Liver (tissue), 9 donors: Measurements from ENCODE around the gene RAPH1. TPM values are rescaled to one million over a fixed set of nuclear protein-coding genes. Genes with fewer than 3 reads are reported as not detected.
A peak's percentile ranks its signal among the peaks of the same experiment; 100 is the strongest.

Experiments
- DNase-seq: peaks from one replicate; pipeline ENCODE4 v3.0.0-alpha.2; 2017; ENCODE audit warnings: low spot score
- H3K27ac ChIP-seq, 2 donors: one replicate each; pipeline ENCODE4 v1.7.0; 2013; ENCODE audit warnings: inconsistent platforms in 2 of 2, low read length in 2 of 2, control low read depth in 1 of 2, low read depth in 1 of 2, mild to moderate bottlenecking in 1 of 2
- H3K27me3 ChIP-seq, 4 donors: one replicate each; pipeline versions ENCODE4 v1.6.1 to v1.7.0; 2013; ENCODE audit warnings: low read length in 3 of 4, inconsistent platforms in 1 of 4, mild to moderate bottlenecking in 1 of 4, moderate library complexity in 1 of 4; ENCODE audit not compliant: control insufficient read depth in 4 of 4, insufficient read depth in 4 of 4
- H3K36me3 ChIP-seq, 4 donors: one replicate each; pipeline versions ENCODE4 v1.6.1 to v1.7.0; 2013; ENCODE audit warnings: low read length in 3 of 4, mild to moderate bottlenecking in 3 of 4, low read depth in 1 of 4, moderate library complexity in 1 of 4; ENCODE audit not compliant: control insufficient read depth in 4 of 4, insufficient read depth in 3 of 4
- H3K4me1 ChIP-seq, 4 donors: one replicate each; pipeline versions ENCODE4 v1.6.1 to v1.7.0; 2013; ENCODE audit warnings: low read length in 3 of 4, mild to moderate bottlenecking in 3 of 4, moderate library complexity in 1 of 4; ENCODE audit not compliant: control insufficient read depth in 4 of 4, insufficient read depth in 4 of 4
- H3K4me3 ChIP-seq, 3 donors: one replicate each; pipeline versions ENCODE4 v1.6.1 to v1.7.0; 2013; ENCODE audit warnings: low read length in 3 of 3, control low read depth in 1 of 3, low read depth in 1 of 3, mild to moderate bottlenecking in 1 of 3
- H3K9ac ChIP-seq, 2 donors: one replicate each; pipeline ENCODE4 v1.7.0; 2013; ENCODE audit warnings: low read length in 2 of 2, mild to moderate bottlenecking in 2 of 2, moderate library complexity in 2 of 2, control low read depth in 1 of 2, low read depth in 1 of 2
- H3K9me3 ChIP-seq, 4 donors: one replicate each; pipeline versions ENCODE4 v1.6.1 to v1.7.0; 2013; ENCODE audit warnings: low read length in 3 of 4; ENCODE audit not compliant: control insufficient read depth in 4 of 4
- EGR1 ChIP-seq, 2 donors: IDR thresholded peaks; 2 replicates each; pipeline ENCODE4 v1.6.1; 2016 to 2018; ENCODE audit warnings: antibody characterized with exemption in 2 of 2, low read depth in 2 of 2
- GABPA ChIP-seq, 2 donors: IDR thresholded peaks in 1 of 2; conservative IDR thresholded peaks in 1 of 2; 2 replicates each; pipeline ENCODE4 v1.6.1; 2016; ENCODE audit warnings: antibody characterized with exemption in 2 of 2, mild to moderate bottlenecking in 1 of 2, moderate library complexity in 1 of 2
- HNF4A ChIP-seq, 2 donors: conservative IDR thresholded peaks; 2 replicates each; pipeline ENCODE4 v1.6.1; 2016; ENCODE audit warnings: antibody characterized with exemption in 2 of 2, mild to moderate bottlenecking in 2 of 2
- JUND ChIP-seq, 2 donors: IDR thresholded peaks; 2 replicates each; pipeline ENCODE4 v1.6.1; 2016; ENCODE audit warnings: antibody characterized with exemption in 2 of 2
- NR2F2 ChIP-seq: IDR thresholded peaks from 2 replicates; pipeline ENCODE4 v1.6.1; 2016; ENCODE audit warnings: antibody characterized with exemption
- RAD21 ChIP-seq, 2 donors: IDR thresholded peaks; 2 replicates each; pipeline ENCODE4 v1.6.1; 2016; ENCODE audit warnings: antibody characterized with exemption in 2 of 2, mild to moderate bottlenecking in 2 of 2
- RXRA ChIP-seq, 2 donors: IDR thresholded peaks; 2 replicates each; pipeline ENCODE4 v1.6.1; 2017 to 2018; ENCODE audit warnings: antibody characterized with exemption in 2 of 2, mild to moderate bottlenecking in 1 of 2
- SP1 ChIP-seq: IDR thresholded peaks from 2 replicates; pipeline ENCODE4 v1.6.1; 2018; ENCODE audit warnings: antibody characterized with exemption, mild to moderate bottlenecking
- TAF1 ChIP-seq: conservative IDR thresholded peaks from 2 replicates; pipeline ENCODE4 v1.6.1; 2016; ENCODE audit warnings: antibody characterized with exemption, mild to moderate bottlenecking
- YY1 ChIP-seq: IDR thresholded peaks from 2 replicates; pipeline ENCODE4 v1.6.1; 2016; ENCODE audit warnings: antibody characterized with exemption, mild to moderate bottlenecking
- WGBS: extraction: QIAGEN DNeasy Blood & Tissue Kit; methylation state at CpG from one replicate; pipeline ENCODE4 v1.1.7; 2013; 5-methylcytosine and 5-hydroxymethylcytosine counted together
- polyA plus RNA-seq, 2 donors: library from polyadenylated mRNA; stranded (reverse) in 1 of 2; unstranded in 1 of 2; fragments of 200-250 nt in 1 of 2; fragments of >200 nt in 1 of 2; fragmentation: Nextera tagmentation in 1 of 2; extraction: Ambion mirVana in 1 of 2; gene quantifications; one replicate each; pipeline versions ENCODE4 v1.2.1 to v1.2.3, GENCODE V29; 2013 to 2015
- total RNA-seq, 2 donors: library from RNA; depleted of rRNA; stranded (reverse); fragments of >200 nt; gene quantifications; one replicate each; pipeline ENCODE4 v1.2.3, GENCODE V29; 2014
- TF ChIP-seq, protein P1 (sequence below): fragments of 150-350 bp; IDR thresholded peaks from 2 replicates; pipeline ENCODE4 v1.5.1; 2017; ENCODE audit warnings: improper control_type of control experiment, low read depth, low read length; ENCODE audit not compliant: missing input control
- TF ChIP-seq, protein P2 (sequence below): IDR thresholded peaks from 2 replicates; pipeline ENCODE4 v1.6.1; 2016; ENCODE audit warnings: antibody characterized with exemption, mild to moderate bottlenecking
- TF ChIP-seq, protein P3 (sequence below): IDR thresholded peaks from 2 replicates; pipeline ENCODE4 v1.6.1; 2016; ENCODE audit warnings: antibody characterized with exemption
- TF ChIP-seq, protein P4 (sequence below): IDR thresholded peaks from 2 replicates; pipeline ENCODE4 v1.6.1; 2016; ENCODE audit warnings: antibody characterized with exemption
- donor health status: healthy.
- donor health status: healthy.
- donor health status: healthy.
- donor health status: healthy.
- donor health status: healthy.

Gene RAPH1
- total and polyA plus RNA-seq, 4 donors = 7.0 to 83.1 (median 19.4) TPM

DNA sequence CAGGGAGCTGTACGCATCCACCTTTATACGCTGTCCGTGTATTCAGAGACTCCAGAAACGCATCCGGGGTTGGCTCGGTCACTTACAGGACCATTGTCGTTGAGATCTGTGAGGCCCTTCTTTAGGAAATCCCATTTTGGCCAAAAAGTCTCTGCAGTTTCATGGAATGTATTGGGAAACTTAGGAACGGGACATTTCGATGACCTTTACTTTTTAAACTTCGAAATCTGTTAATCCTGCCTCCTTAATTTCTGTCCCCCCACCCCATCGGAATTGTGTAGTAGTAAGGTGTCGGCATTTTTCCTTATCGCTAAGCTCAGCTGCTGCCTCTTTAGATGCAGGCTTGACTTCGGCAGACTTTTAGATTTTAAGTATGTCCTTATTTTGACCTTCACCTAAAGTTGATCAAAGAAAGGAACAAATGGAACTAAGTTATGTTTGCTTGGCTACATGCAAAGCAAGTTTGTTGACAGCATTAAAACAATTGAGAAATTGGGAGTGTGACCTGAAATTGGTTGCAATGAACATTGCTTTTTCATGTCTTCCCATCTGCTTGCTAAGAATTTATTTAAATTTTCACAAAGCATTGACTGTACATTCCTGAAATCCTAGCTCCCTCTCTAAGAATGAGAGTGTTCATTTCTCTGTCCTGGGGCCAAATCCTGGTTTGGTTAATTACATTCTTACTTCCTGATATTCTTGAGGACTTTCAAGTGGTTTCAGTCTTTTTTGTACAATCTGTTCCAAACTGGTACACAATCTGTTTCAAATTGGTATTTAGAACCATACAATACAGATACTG lies 884 bp upstream of the RAPH1 start:
- TF ChIP-seq RXRA (IDR thresholded peaks at IDR 0.05) (peak; percentile 32 to 48), JUND (IDR thresholded peaks at IDR 0.05) (no peak), SP1 (peak; percentile 35), EGR1 (IDR thresholded peaks at IDR 0.05; ENCODE audit: low read depth in 2 of 2) (peak in 1 of 2 donors; percentile 19), GABPA (IDR thresholded peaks at IDR 0.05 in 1 of 2, conservative IDR thresholded peaks at IDR 0.05 in 1 of 2) (peak in 1 of 2 donors; percentile 31), YY1 (peak; percentile 51), HNF4A (conservative IDR thresholded peaks at IDR 0.05) (peak; percentile 15 to 43), TAF1 (peak; percentile 38)
- TF ChIP-seq, protein P1, sequence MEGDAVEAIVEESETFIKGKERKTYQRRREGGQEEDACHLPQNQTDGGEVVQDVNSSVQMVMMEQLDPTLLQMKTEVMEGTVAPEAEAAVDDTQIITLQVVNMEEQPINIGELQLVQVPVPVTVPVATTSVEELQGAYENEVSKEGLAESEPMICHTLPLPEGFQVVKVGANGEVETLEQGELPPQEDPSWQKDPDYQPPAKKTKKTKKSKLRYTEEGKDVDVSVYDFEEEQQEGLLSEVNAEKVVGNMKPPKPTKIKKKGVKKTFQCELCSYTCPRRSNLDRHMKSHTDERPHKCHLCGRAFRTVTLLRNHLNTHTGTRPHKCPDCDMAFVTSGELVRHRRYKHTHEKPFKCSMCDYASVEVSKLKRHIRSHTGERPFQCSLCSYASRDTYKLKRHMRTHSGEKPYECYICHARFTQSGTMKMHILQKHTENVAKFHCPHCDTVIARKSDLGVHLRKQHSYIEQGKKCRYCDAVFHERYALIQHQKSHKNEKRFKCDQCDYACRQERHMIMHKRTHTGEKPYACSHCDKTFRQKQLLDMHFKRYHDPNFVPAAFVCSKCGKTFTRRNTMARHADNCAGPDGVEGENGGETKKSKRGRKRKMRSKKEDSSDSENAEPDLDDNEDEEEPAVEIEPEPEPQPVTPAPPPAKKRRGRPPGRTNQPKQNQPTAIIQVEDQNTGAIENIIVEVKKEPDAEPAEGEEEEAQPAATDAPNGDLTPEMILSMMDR = no peak
- TF ChIP-seq, protein P2, sequence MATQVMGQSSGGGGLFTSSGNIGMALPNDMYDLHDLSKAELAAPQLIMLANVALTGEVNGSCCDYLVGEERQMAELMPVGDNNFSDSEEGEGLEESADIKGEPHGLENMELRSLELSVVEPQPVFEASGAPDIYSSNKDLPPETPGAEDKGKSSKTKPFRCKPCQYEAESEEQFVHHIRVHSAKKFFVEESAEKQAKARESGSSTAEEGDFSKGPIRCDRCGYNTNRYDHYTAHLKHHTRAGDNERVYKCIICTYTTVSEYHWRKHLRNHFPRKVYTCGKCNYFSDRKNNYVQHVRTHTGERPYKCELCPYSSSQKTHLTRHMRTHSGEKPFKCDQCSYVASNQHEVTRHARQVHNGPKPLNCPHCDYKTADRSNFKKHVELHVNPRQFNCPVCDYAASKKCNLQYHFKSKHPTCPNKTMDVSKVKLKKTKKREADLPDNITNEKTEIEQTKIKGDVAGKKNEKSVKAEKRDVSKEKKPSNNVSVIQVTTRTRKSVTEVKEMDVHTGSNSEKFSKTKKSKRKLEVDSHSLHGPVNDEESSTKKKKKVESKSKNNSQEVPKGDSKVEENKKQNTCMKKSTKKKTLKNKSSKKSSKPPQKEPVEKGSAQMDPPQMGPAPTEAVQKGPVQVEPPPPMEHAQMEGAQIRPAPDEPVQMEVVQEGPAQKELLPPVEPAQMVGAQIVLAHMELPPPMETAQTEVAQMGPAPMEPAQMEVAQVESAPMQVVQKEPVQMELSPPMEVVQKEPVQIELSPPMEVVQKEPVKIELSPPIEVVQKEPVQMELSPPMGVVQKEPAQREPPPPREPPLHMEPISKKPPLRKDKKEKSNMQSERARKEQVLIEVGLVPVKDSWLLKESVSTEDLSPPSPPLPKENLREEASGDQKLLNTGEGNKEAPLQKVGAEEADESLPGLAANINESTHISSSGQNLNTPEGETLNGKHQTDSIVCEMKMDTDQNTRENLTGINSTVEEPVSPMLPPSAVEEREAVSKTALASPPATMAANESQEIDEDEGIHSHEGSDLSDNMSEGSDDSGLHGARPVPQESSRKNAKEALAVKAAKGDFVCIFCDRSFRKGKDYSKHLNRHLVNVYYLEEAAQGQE = peak; percentile 40
- TF ChIP-seq, protein P3, sequence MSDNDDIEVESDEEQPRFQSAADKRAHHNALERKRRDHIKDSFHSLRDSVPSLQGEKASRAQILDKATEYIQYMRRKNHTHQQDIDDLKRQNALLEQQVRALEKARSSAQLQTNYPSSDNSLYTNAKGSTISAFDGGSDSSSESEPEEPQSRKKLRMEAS = no peak
- H3K9ac ChIP-seq = peak overlapping the region; percentile 89 to 94
- peak overlapping the region; percentile 96 to 99 for H3K27ac ChIP-seq
- H3K4me1 ChIP-seq = peaks cover 2 to 24% (median 19%) of the 10 kb centered on the region in 4 donors
- H3K9me3 ChIP-seq = no peaks in the 10 kb centered on the region
- H3K36me3 ChIP-seq = no peaks in the 10 kb centered on the region
- WGBS = 8% methylated on average over 14 of the region's 14 CpGs
- no peaks in the 10 kb centered on the region for H3K27me3 ChIP-seq
- peak overlapping the region; percentile 87 to 100 (median 88) for H3K4me3 ChIP-seq
- DNase-seq = no peak

DNA sequence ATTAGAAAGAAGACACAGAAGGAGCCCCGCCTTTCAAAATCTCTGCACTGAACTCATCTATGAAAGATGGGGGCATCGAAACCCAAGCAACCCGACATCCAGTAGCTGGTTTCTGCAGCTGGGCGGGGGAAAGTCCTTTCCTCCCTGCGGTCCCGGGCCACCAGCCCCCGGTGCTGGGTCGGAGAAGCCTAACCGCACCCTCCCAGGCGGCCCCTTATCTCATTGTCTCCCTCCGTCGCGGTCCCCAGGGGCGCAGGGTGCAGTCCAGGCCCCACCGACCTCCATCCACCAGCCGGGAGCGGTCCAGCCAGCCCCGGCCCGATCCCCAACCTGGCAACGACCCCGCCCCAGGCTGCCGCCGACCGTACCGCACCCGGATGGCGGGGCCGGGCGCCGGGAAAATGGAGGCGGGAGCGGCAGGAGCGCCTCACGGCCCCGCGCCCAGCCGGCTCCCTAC lies 452 bp downstream of the RAPH1 start:
- no peaks in the 10 kb centered on the region for H3K9me3 ChIP-seq
- no peaks in the 10 kb centered on the region for H3K27me3 ChIP-seq
- H3K27ac ChIP-seq = peak overlapping the region; percentile 93 to 98
- peak overlapping the region; percentile 85 to 100 (median 99) for H3K4me3 ChIP-seq
- TF ChIP-seq NR2F2 (no peak), RXRA (IDR thresholded peaks at IDR 0.05) (no peak), JUND (IDR thresholded peaks at IDR 0.05) (no peak), GABPA (IDR thresholded peaks at IDR 0.05 in 1 of 2, conservative IDR thresholded peaks at IDR 0.05 in 1 of 2) (no peak), TAF1 (no peak), RAD21 (IDR thresholded peaks at IDR 0.05) (no peak)
- TF ChIP-seq, protein P4, sequence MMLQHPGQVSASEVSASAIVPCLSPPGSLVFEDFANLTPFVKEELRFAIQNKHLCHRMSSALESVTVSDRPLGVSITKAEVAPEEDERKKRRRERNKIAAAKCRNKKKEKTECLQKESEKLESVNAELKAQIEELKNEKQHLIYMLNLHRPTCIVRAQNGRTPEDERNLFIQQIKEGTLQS = no peak
- TF ChIP-seq, protein P2 = no peak
- peaks cover 2 to 31% (median 26%) of the 10 kb centered on the region in 4 donors for H3K4me1 ChIP-seq
- under 1% methylated on average over 37 of the region's 37 CpGs for WGBS
- H3K36me3 ChIP-seq = no peaks in the 10 kb centered on the region
- H3K9ac ChIP-seq = peak overlapping the region; percentile 65 to 85
- peak; percentile 36 for DNase-seq
